Activated CD8-positive, alpha-beta memory T cell treated with anti-CD3 and anti-CD28 coated beads, Interleukin-2, amount 50 U/mL, for 48 hours (primary cell): ENCODE results near the gene PIPOX.
"Not testable (repeated sequence)": the region's sequence is repeated elsewhere in the genome, so short reads cannot be mapped to it uniquely, and the experiment has no call there.

Source experiments
- DNase-seq: peaks from one replicate; pipeline ENCODE4 v3.0.0-alpha.2; 2020

PIPOX gene

DNA sequence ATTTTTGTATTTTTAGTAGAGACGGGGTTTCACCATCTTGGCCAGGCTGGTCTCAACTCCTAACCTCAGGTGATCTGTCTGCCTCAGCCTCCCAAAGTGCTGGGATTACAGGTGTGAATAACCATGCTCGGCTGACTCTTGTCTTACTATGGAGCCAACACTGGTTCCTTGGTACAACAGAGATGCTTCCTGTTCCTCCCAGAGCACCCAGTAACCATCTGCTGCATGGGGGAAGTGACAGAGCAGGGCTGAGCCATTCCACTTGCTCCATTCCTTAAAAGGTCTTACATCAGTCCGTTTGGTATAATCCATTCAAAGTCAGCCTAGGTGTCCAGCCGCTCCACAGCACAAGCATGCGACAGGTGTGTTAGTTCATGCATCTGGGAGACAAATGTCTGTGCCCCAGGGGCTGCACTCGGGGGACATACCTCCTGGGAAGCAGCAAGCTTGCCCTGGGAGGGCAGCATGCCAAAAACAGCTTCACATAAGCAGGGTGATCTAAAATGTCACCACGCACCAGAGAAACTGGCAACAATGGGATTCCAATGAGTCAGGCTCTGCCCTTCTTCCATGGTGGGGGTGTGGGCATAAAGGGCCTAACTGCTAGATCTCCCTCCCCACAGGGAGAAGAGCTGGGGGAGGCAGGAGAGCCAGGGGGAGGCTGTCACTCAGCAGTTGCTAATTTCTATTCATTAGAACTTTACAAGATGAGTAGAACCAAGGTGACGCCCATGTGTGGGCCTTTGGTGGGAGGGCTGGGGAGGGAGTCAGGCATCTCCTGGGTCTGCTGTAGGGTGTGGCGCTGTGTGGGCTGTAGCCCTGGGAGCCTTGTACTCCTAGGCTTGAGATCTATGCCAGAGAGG is 35.5 kb downstream of the PIPOX start:
- DNase-seq = no peak

DNA sequence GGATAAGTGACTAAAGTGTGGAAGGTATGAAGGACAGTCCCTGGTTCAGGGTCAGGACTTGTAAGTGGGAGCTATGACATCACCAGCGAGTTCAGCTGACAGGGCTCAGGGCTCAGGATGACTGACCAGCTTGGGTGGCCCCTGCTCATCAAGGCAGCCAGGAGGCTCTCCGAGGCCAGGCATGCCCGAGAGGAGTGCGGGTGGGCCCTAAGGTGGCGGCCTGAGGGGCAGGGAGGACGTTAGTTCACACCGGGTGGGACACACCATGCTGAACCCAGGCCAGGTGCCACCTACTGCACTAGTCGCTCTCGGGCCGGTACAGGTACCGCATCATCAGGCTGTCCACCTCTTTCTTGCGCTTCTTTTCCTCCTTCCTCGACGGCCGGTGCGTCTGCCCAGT is 36.5 kb downstream of the PIPOX start:
- no peak for DNase-seq

DNA sequence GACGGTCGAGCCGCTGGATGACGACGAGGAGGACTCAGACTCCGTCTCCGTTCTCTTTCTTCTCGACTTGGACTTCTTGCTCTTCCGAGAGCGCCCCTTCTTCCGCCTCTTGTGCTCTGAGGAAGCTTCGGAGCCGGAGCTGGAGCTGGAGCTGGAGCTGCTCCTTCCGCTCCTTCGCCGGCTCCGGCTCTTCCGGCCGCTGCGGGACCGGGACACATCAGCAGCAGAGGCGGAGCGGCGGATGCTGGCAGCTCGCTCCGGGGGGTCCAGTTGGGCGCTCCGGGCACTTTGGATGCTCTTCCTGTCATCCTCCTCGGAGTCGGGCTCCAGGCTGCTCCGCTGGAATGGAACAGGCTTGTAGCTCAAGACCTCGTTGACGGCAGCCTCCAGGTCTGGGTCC is 36.9 kb downstream of the PIPOX start:
- DNase-seq = no peak

- DNase-seq = no peak
These were observed 37.4 kb downstream of the PIPOX start for GRCh38 chr17:29080323-29080722.

DNA sequence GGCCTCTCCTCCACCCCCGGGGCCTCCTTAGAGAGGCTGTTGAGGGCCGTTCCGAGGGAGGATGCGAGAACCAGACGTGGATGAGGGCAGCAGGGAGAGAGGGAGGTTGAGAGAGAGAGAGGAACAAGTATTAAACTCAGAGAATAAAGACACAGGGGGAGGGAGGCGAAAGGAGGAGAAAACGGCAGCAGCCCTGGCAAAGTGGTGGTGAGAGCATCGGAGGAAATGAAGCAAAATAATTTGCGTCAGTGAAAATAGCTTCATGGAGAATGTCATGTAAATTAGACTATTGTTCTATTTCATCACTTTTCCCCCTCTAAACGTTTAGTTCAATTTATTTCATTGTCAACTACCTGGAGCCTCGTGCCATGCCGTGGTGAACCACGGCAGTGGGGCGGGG is 38.0 kb downstream of the PIPOX start:
- no peak for DNase-seq

DNA sequence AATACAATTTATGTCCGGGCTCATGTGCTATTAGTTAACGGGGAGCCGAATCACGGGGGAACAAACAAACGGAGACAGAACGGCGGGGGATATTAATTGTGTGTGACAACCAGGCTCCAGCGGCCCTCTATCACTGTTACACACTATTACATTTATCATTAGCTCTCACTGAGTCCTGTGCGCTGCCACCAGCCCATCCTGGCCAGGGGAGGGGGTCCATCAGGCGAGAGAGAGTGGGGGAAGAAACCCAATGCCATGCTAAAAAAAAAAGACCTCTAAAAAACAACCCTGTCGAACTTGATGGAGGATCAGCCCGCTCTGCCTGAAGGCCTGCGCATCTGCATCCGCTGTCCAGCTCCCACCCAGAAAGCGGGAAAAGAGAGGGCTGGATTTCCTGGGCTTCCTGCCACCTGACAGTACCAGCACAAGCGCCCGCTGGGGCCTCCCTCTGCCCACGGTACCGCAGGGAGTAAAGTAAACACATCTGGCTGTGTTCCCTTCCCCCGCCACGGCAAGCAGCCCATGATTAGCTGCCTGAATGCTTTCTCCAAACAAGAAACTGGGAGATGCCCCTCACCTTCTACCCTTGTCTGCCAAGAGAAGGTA is 41.7 kb downstream of the PIPOX start:
- DNase-seq = no peak

DNA sequence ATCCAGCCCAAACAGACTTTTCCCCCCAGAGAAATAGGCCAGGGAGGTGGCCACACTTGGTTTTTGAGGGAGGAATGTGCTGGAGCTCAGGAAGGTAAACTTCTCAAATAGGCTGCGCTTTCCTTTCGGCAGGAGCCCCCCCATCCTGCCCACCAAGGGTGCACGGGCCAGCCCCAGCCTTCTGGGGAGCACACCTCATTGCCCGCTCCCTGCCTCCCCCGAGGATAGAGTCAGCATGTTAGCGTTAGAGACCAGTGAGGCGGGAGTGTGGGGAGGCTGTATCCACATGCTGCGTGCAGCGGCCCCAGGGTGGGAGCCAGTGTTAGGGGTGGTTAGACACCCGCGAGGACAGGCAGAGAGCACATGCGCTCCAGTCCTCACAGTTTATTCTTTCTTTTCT is 42.3 kb downstream of the PIPOX start:
- no peak for DNase-seq

DNA sequence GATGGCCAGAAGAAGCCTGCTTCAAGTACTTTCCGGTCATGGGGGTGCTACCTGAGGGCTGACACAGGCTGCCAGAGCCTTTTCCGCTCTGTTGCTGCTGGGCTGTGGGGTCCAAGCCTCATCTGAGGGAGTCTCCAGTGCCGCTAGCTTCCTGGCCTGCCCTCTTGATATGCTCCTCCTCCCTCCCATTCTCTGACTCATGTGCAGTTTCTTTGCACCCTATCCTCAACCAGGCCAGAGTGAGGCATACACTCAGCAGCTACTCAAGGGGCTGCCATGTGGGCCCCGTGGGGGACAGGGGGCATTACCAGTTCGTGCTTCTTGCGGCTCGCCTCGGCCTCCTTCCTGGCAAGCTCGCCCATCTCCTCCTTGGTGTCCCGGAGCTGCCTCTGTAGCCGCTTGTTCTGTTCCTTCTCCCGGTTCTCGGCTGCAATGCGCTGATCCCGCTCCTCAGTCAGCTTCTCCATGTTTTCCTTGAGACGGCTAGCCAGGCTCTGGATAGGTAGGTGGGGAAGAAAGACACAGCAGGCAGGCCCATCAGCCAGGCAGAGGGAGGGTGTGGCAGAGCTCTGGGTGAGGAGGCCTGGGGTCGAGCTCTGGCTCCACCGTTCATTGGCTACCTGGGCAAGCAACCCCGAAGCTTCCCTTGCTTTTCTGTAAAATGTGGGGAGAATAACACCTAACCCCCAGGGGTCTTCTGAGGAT is 43.8 kb downstream of the PIPOX start:
- DNase-seq = no peak

GRCh38 chr17:29088782-29089181 is 45.8 kb downstream of the PIPOX start:
- DNase-seq = not testable (repeated sequence)

DNA sequence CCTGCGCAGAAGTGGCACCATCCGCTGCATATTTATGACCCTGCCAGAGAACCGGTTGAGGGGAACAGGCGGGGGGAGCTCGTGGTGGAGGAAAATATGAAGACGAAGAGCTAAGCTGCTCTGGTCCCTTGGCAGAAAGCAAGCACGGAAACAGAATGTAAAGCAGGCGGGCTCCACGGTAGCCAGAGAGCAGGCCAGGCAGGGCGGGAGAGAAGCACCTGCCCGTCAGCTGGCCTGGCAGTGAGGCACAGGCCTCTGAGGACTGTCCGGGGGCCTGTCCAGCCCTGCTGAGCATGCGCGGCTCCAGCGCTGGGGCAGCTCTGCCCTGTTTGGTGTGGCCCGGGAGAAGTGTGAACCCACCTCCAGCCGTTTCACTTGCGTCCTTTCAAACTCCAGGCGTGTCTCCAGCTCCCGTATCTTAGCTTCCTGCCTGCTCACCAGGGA is 46.7 kb downstream of the PIPOX start:
- DNase-seq = no peak

- DNase-seq = no peak
These were observed 47.2 kb downstream of the PIPOX start for GRCh38 chr17:29090108-29090507.

- no peak for DNase-seq
These were observed 48.0 kb downstream of the PIPOX start for GRCh38 chr17:29090750-29091605.

DNA sequence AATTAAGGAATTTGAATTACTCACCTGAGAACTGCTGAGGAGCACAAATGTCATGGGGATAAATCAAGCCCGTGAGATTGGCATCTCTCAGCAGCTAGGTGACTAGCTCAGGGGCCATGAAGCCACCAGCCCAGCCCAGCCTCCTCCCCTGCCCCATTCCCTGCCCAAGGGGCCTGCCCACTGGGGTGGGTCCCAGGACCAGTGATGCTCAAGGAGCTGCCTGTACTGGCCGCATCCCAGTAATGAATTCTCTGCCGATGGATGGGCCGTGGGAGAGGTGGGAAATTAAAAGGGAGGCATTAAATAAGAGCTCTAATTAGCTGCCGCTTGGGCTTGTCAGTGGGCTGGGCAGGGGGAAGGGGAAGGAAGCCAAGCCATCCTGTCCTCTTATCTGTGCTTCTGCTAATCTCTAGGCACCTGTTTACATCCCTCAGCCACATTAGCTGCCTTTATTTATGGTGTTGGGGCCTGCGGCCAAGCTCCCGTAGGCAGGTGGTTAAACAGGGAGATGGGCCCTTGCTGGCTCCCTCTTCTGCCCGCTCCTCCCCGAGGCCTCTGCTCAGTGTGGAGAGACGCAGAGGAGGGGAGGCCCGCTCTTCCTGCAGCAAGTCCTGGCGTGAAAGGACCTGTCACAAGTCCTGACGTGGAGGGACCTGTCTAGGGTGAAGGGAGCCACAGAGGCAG is 48.8 kb downstream of the PIPOX start:
- no peak for DNase-seq

DNA sequence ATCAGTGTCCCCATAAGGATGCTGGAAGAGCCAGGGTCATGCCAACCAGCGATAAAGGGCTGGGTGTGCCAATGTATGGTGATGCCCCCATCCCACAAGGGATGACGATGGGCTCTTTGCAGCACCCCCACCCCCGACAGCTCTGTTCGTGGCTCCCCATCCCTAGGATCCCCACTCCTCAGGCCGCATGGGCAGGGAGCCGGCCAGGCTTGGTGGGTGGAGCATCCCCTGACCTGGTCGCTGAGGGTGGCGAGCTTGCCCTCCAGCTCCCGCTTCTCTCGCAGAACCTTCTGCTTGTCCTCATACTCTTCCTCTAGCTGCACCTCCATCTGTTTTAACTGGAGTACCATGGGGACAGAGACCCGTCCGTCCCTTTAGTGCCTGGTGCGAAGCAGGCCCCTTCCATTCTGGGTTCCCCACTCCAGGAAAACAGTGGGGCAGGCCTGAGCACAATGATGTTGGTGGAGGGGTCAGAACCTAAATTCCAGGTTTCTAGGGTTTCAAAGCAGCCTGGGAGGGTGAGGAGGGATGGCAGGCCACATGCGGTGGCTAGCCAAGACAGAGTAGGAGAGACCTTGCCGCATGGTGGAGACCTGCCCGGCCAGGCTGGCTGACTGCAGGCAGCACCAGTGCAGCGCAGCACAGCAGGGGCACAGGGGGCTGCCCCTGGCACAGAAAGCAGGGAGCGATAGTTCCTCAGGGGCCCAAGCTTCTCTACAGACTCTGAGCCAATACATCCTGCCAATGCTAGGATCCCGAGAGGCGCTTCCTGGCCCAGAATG is 50.3 kb downstream of the PIPOX start:
- DNase-seq = no peak

DNA sequence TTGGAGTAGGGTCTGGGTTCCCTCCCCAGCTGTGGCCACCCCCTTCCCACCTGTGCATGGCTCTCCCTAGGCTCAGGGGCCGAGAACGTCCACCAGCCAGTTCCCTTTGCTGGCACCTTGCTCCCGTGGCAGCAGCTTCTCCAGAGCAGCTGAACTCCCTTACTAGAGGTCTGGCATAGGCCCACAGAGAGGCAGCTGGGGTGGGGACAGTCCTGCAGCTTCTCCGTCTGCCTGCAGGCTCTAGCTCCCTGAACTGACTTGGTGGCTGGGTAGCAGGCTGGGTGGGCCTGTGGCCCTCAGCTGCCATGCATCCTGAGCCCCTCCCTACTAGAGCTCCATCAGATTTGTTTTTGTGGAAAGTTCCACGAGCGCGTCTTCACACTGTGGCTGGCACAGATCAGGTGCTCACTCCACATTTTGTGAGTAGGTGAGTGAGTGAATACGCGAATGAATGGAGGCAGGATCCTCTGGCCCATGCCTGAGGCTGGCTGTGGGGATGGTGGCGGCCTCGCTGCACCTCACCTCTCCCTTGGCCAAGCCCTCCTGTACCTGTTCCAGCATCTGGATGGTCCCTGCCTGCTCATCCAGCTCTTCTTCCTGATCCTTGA is 51.3 kb downstream of the PIPOX start:
- DNase-seq = no peak

DNA sequence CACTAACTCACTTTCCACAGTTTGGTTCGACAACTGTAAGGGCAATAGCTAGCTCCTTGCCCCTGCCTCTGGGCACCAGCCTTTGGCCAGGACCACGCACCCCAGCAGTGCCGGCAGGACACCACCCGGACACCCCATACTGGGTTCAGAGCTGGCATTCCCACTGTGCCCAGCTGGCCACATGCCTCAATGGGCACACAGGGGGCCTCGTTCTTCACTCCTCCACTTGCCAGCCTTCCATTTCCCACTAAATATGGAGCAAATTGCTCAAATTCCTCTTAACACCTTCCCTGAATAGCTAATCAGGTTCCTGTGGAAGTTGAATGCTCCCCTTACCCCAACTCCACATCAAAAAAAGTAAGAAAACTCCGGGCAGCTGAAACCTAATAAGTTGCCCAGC is 52.5 kb downstream of the PIPOX start:
- no peak for DNase-seq

DNA sequence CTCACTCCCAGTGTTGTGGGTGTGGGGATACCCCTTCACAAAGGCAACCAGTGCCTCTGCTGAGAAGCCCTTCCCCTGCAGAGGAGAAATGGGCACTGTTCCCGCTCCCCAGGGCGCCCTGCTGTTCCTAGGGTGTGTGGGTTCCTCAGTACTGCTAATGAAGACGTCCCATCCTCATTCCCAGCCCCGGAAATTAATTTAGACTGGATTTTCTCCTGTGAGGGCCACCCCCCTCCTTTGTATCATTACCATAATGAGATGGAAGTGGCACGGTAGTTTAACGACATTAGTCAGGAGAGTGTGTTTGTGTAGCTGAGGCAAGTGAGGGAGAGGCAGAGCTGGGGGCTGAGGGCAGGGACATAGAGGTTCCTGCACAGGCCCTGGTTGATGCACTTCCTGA is 53.2 kb downstream of the PIPOX start:
- DNase-seq = no peak

GRCh38 chr17:29099527-29099926 is 56.6 kb downstream of the PIPOX start:
- DNase-seq = no peak

GRCh38 chr17:29100296-29100695 is 57.4 kb downstream of the PIPOX start:
- DNase-seq = no peak

- no peak for DNase-seq
These were observed 59.1 kb downstream of the PIPOX start for GRCh38 chr17:29102046-29102445.

DNA sequence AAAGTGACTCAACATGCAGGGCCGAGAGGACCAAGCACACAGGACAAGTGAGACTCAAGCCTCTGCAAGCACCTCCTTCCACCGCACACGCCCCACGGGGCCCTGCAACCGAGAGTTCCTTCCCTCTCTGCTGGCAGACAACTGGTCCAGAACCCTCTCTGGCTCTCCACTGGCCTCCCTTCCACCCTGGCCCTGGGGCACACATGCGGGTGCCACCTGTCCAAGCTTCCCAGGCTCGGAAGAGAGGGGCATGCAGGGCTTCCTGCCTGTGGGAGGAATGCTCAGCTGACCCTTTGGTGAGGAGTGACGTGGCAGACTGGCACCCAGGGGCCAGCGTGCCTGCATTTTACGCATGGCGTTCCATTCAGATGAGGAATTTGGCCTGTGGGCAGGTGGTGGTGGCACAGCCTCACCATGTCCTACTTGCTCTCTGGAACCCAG is 59.8 kb downstream of the PIPOX start:
- DNase-seq = no peak
